HG03442 (cell line): ENCODE results near the gene ITGA3.
"Not testable (repeated sequence)": the region's sequence is repeated elsewhere in the genome, so short reads cannot be mapped to it uniquely, and the experiment has no call there.

Experiments used
- ATAC-seq: cut with Tn5 transposase; IDR thresholded peaks from one replicate; pipeline ENCODE4 v1.9.1; 2021; ENCODE audit warnings: mild to moderate bottlenecking, moderate library complexity; ENCODE audit not compliant: unreplicated experiment

The ITGA3 gene

GRCh38 chr17:50051082-50051576 lies 4.8 kb upstream of the ITGA3 start:
- no peak for ATAC-seq

- no peak for ATAC-seq
Measured at GRCh38 chr17:50051606-50052005, 4.3 kb upstream of the ITGA3 start.

GRCh38 chr17:50052241-50052796 lies 3.6 kb upstream of the ITGA3 start:
- no peak for ATAC-seq

GRCh38 chr17:50052822-50053653 lies 2.9 kb upstream of the ITGA3 start:
- ATAC-seq: no peak

- ATAC-seq: no peak
Measured at GRCh38 chr17:50053654-50053960, 2.3 kb upstream of the ITGA3 start.

- ATAC-seq: no peak
Measured at GRCh38 chr17:50055055-50055425, 870 bp upstream of the ITGA3 start.

- peak; percentile 47 for ATAC-seq
Measured at GRCh38 chr17:50056217-50056960, 479 bp downstream of the ITGA3 start.

- no peak for ATAC-seq
Measured at GRCh38 chr17:50056961-50057330, 1.0 kb downstream of the ITGA3 start.

- no peak for ATAC-seq
Measured at GRCh38 chr17:50057521-50057991, 1.6 kb downstream of the ITGA3 start.

- ATAC-seq: no peak
Measured at GRCh38 chr17:50058296-50058953, 2.5 kb downstream of the ITGA3 start.

GRCh38 chr17:50059256-50059655 lies 3.3 kb downstream of the ITGA3 start:
- no peak for ATAC-seq

- ATAC-seq: no peak
Measured at GRCh38 chr17:50059759-50060273, 3.9 kb downstream of the ITGA3 start.

GRCh38 chr17:50060951-50061712 lies 5.2 kb downstream of the ITGA3 start:
- no peak for ATAC-seq

- not testable (repeated sequence) for ATAC-seq
Measured at GRCh38 chr17:50061713-50062045, 5.8 kb downstream of the ITGA3 start.

GRCh38 chr17:50062293-50063243 lies 6.7 kb downstream of the ITGA3 start:
- no peak for ATAC-seq

- no peak for ATAC-seq
Measured at GRCh38 chr17:50063561-50064252, 7.8 kb downstream of the ITGA3 start.

GRCh38 chr17:50064253-50065001 lies 8.5 kb downstream of the ITGA3 start:
- ATAC-seq: no peak

GRCh38 chr17:50065056-50065455 lies 9.1 kb downstream of the ITGA3 start:
- no peak for ATAC-seq
